HFFc6 (cell line): Measurements from ENCODE around the gene MEIOSIN. TPM values are rescaled to one million over a fixed set of nuclear protein-coding genes. Genes with fewer than 3 reads are reported as not detected.
A peak's percentile ranks its signal among the peaks of the same experiment; 100 is the strongest.
"Not testable (repeated sequence)": the region's sequence is repeated elsewhere in the genome, so short reads cannot be mapped to it uniquely, and the experiment has no call there.

ENCODE experiments used
- DNase-seq: peaks from one replicate; pipeline ENCODE4 v3.0.0-alpha.2; 2018
- H3K27ac Mint-ChIP-seq: 2 replicates; pipeline ENCODE4 v1.8.0; 2020; ENCODE audit warnings: mild to moderate bottlenecking, mixed read lengths
- H3K27me3 Mint-ChIP-seq: 2 replicates; pipeline ENCODE4 v1.8.0; 2021; ENCODE audit warnings: mild to moderate bottlenecking, moderate library complexity, mixed read lengths; ENCODE audit not compliant: insufficient read depth
- H3K36me3 Mint-ChIP-seq: 2 replicates; pipeline ENCODE4 v1.8.0; 2021; ENCODE audit warnings: low read depth, mixed read lengths
- H3K4me1 Mint-ChIP-seq: 2 replicates; pipeline ENCODE4 v1.8.0; 2020; ENCODE audit warnings: low read depth, mixed read lengths
- H3K4me3 Mint-ChIP-seq: 2 replicates; pipeline ENCODE4 v1.8.0; 2020; ENCODE audit warnings: mild to moderate bottlenecking, moderate library complexity, mixed read lengths
- H3K9me3 Mint-ChIP-seq: 2 replicates; pipeline ENCODE4 v1.8.0; 2020; ENCODE audit warnings: mild to moderate bottlenecking, mixed read lengths
- CTCF ChIP-seq: fragments of 200-600 bp; sonication (generic); IDR thresholded peaks from 2 replicates; pipeline ENCODE4 v1.5.0; 2021; ENCODE audit warnings: antibody characterized with exemption, mild to moderate bottlenecking
- long read RNA-seq: library from polyadenylated mRNA; unstranded; transcript quantifications from one replicate; pipeline ENCODE4 v2.0.0, GENCODE V29; 2019
- total RNA-seq, 6 experiments: library from RNA; stranded (reverse); fragmentation: NEBNext Ultra II Directional; extraction: Animal tissue kit (Norgen Biotek cat#: 25700); gene quantifications; 2 replicates in 1 of 6; 3 replicates in 5 of 6; pipeline ENCODE4 v1.2.3, GENCODE V29; 2021

Gene MEIOSIN
- total RNA-seq, result not detected
- long read RNA-seq, result 0 reads

DNA sequence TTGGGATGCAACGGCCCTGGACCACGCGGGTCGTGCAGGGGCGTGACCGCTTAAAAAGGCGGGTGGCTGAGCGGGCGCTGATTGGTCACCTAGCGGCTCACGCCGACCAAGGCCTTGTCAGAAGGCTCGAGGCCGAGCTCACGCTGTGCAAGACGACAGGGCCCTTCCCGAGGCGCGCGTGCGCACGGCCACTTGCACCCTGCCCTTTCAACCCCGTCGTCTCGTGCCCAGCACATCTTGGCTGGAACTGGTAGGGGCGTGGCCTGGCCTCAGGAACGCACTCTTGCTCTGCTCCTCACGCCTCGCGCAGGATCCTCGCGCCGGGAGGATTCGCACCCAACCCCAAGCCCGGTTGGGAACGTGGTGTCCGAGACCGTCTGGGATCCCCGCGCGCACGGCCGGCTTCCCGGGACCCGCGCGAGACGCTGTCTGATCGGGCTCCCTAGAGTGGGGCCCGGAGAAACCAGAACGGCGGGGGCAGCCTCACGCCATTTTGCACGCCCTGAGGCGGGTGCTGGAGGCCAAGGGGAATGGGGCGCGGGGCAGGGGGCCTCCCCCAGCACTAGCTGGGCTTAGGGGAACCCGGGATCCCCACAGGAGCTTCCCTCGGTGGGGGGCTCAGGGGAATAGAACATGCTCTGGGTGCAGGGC, at the start of gene MEIOSIN:
Gene MEIOSIN, plus strand, starts transcription at position 280 of the 651 bp plus-strand sequence. CDS start 1,938 bp downstream, outside the sequence.
- Mint-ChIP-seq H3K27ac (no peak within 1 kb of the TSS), H3K9me3 (no peaks in the 10 kb centered on the region), H3K36me3 (peaks cover 1% of the 10 kb centered on the region; the same call in 1 of the 2 replicates), H3K4me3 (no peak within 1 kb of the TSS), H3K27me3 (peaks cover 4% of the 10 kb centered on the region), H3K4me1 (peaks cover 11% of the 10 kb centered on the region)
- DNase-seq, result no peak
- no peak for TF ChIP-seq CTCF

- H3K9me3 Mint-ChIP-seq, H3K27ac Mint-ChIP-seq, DNase-seq, H3K27me3 Mint-ChIP-seq, H3K4me3 Mint-ChIP-seq: not testable (repeated sequence)
- H3K36me3 Mint-ChIP-seq, result peaks cover 17% of the 10 kb centered on the region
- peaks cover 11% of the 10 kb centered on the region for H3K4me1 Mint-ChIP-seq
Measured at GRCh38 chr19:45685045-45685444, 48.2 kb upstream of the MEIOSIN start.

DNA sequence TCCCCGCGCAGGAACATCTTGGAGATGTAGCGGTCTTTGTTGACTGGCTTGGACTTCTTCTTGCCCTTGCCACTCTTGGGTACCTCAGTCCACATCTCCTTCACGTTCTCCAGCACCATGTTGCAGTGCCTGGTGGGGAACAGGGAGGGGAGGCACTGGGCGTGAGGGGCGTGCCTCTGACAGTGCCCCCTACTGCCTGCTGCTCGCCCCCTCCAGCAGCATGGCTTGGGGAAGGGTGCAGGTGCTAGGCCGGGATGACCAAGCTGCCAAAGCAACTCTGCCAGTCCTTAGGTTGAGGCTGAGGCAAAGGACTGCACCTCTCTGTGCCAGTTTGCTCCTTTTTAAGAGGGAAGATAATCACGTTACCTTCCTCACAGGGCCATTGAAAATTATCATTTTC, 45.6 kb upstream of the MEIOSIN start:
- H3K9me3 Mint-ChIP-seq, result peaks cover 5% of the 10 kb centered on the region
- DNase-seq, result no peak
- no peak overlapping the region for H3K4me3 Mint-ChIP-seq
- no peak overlapping the region for H3K27ac Mint-ChIP-seq
- H3K36me3 Mint-ChIP-seq, result peaks cover 23% of the 10 kb centered on the region
- peaks cover 11% of the 10 kb centered on the region for H3K4me1 Mint-ChIP-seq
- TF ChIP-seq CTCF, result no peak; the same call in 1 of the 2 replicates
- H3K27me3 Mint-ChIP-seq, result peaks cover 3% of the 10 kb centered on the region; the same call in 1 of the 2 replicates

DNA sequence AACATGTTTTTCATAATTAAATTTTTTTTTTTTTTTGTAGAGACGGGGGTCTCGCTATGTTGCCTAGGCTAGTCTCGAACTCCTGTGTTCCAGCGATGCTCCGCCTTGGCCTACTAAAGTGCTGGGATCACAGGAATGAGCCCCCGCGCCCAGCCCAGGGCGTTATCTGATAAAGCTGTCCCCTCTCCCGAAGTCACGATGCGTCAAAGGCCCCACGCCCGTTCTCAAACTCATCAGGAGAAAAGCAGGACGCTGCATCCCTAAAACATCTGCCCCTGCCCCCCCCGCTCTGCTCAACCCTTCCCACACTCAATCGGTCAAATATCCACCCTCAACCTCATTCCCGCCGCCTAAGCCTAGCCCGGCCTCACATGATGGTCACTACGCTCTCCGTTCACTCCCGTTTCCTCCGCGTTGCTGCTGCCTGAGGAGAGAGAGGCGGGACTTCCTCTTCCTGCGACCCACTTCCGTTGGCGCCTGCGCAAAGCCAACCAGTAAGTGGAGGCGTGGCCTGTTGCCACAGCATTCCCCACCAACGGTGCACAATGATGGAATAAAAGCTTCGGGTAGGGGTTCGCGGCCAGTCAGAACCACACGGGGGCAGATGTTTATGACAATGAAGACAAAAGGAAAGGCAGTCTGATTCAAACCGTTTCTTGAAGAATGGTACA, 41.6 kb upstream of the MEIOSIN start, which contains the start of gene SNRPD2:
Gene SNRPD2, minus strand, starts transcription at position 438 of the 671 bp plus-strand sequence. Its CDS starts 65 bp downstream, at position 373.
- Mint-ChIP-seq H3K4me1 (peaks cover 19% of the 10 kb centered on the region), H3K9me3 (peaks cover 5% of the 10 kb centered on the region), H3K4me3 (peak within 1 kb of the TSS; percentile 99), H3K27me3 (peaks cover 3% of the 10 kb centered on the region; the same call in 1 of the 2 replicates), H3K27ac (peak within 1 kb of the TSS; percentile 96), H3K36me3 (peaks cover 13% of the 10 kb centered on the region)
- peak; percentile 57 for TF ChIP-seq CTCF
- DNase-seq, result peak; percentile 95

GRCh38 chr19:45692187-45693105, 40.8 kb upstream of the MEIOSIN start, which contains the start of gene QPCTL:
QPCTL (plus strand) TSS chr19:45692666; CDS start chr19:45692704, 38 bp downstream.
- DNase-seq, result peak; percentile 100
- Mint-ChIP-seq H3K4me3 (peak within 1 kb of the TSS; percentile 99), H3K27me3 (peaks cover 3% of the 10 kb centered on the region; the same call in 1 of the 2 replicates), H3K9me3 (peaks cover 5% of the 10 kb centered on the region), H3K36me3 (peaks cover 8% of the 10 kb centered on the region), H3K4me1 (peaks cover 21% of the 10 kb centered on the region), H3K27ac (peak within 1 kb of the TSS; percentile 96)
- no peak for TF ChIP-seq CTCF
